Measurements from ENCODE around the gene KCTD5. TPM values are rescaled to one million over a fixed set of nuclear protein-coding genes. Genes with fewer than 3 reads are reported as not detected.

Gene KCTD5
- total and polyA plus RNA-seq, 4 donors, result 17.1 to 31.8 (median 24.7) TPM

DNA sequence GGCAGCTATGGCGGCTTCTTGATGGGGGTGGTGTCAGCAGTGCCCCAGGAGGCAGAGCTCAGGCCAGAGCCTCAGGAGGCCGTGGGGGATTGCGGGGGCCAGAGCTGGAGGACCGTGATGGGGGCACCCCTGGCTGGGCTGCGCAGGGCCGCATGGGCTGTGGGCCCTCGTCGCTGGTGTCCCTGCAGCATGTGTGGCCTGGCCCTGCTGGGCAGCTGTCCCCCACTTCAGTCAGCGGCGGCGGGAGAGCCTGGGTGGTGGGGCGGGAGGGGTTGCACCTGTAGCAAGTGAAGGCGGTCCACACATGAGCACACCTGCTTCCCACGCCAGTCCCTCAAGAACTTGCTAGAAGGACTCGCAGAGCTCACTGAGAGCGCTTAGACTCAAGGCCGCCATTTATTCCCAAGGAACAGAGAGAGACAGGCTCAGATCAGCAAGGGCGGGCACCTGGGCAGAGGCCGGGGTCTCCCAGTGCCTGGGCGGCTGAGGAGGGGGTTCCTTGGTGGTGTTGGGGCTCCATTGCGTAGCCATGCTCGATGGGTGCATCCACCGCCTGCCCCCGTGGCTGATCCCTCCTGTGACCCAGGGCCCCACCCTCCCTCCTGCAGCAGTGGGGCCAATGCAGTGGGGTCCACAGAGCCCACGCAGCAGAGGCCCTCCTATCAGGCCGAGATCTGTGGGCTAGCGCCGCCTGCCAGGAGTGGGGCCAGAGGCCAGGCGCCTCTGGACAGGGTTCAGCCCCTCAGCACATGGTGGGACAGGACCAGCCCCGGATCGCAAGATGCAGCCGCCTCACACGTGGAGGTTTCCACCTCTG, 22.1 kb downstream of the KCTD5 start:
- Histone ChIP-seq H3K36me3 (ENCODE audit: control insufficient read depth in 4 of 4, insufficient read depth in 4 of 4, low read length in 4 of 4) (peaks cover 2 to 86% (median 12%) of the 10 kb centered on the region in 4 donors), H3K27ac (ENCODE audit: low read depth in 1 of 2, low read length in 1 of 2) (no peak overlapping the region), H3K9ac (ENCODE audit: insufficient read depth in 1 of 2, low read length in 2 of 2) (no peak overlapping the region), H3K4me3 (no peak overlapping the region), H3K27me3 (ENCODE audit: control insufficient read depth in 3 of 3, insufficient read depth in 3 of 3, low read length in 2 of 3) (no peaks in the 10 kb centered on the region), H3K4me1 (ENCODE audit: control insufficient read depth in 5 of 5, insufficient read depth in 5 of 5, low read length in 5 of 5) (no peaks in the 10 kb centered on the region), H3K9me3 (ENCODE audit: control insufficient read depth in 4 of 4, insufficient read depth in 3 of 4, low read length in 3 of 4) (no peaks in the 10 kb centered on the region)
- 96 to 97% methylated on average over 33 of the region's 33 CpGs for WGBS, 2 donors
- ATAC-seq (ENCODE audit: insufficient read depth, low FRiP score) (no peak), DNase-seq (no peak)
- TF ChIP-seq, protein P1, sequence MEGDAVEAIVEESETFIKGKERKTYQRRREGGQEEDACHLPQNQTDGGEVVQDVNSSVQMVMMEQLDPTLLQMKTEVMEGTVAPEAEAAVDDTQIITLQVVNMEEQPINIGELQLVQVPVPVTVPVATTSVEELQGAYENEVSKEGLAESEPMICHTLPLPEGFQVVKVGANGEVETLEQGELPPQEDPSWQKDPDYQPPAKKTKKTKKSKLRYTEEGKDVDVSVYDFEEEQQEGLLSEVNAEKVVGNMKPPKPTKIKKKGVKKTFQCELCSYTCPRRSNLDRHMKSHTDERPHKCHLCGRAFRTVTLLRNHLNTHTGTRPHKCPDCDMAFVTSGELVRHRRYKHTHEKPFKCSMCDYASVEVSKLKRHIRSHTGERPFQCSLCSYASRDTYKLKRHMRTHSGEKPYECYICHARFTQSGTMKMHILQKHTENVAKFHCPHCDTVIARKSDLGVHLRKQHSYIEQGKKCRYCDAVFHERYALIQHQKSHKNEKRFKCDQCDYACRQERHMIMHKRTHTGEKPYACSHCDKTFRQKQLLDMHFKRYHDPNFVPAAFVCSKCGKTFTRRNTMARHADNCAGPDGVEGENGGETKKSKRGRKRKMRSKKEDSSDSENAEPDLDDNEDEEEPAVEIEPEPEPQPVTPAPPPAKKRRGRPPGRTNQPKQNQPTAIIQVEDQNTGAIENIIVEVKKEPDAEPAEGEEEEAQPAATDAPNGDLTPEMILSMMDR (IDR thresholded peaks at IDR 0.05; ENCODE audit: control extremely low read depth, extremely low read depth), result no peak

DNA sequence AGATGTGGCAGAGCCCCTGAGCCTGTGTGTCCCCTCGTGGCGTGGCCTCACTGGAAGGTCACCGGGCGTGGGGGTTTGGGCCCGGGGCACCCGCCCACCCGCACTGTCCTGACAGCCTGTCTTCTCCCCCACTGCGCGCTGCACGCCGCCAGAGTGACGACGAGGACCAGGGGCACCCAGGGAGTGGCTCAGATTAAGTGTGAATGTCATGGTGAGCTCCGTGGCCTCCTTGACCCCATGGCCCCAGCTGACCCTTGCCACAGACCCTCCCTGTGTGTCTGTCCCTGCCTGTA, 22.6 kb downstream of the KCTD5 start:
- ATAC-seq (ENCODE audit: insufficient read depth, low FRiP score) (no peak), DNase-seq (no peak)
- Histone ChIP-seq H3K27me3 (ENCODE audit: control insufficient read depth in 3 of 3, insufficient read depth in 3 of 3, low read length in 2 of 3) (no peaks in the 10 kb centered on the region), H3K4me1 (ENCODE audit: control insufficient read depth in 5 of 5, insufficient read depth in 5 of 5, low read length in 5 of 5) (no peaks in the 10 kb centered on the region), H3K27ac (ENCODE audit: low read depth in 1 of 2, low read length in 1 of 2) (no peak overlapping the region), H3K9me3 (ENCODE audit: control insufficient read depth in 4 of 4, insufficient read depth in 3 of 4, low read length in 3 of 4) (no peaks in the 10 kb centered on the region), H3K4me3 (no peak overlapping the region), H3K36me3 (ENCODE audit: control insufficient read depth in 4 of 4, insufficient read depth in 4 of 4, low read length in 4 of 4) (peaks cover 2 to 87% (median 8%) of the 10 kb centered on the region in 4 donors), H3K9ac (ENCODE audit: insufficient read depth in 1 of 2, low read length in 2 of 2) (no peak overlapping the region)
- TF ChIP-seq, protein P1 (IDR thresholded peaks at IDR 0.05; ENCODE audit: control extremely low read depth, extremely low read depth), result no peak
- 94 to 96% methylated on average over 14 of the region's 14 CpGs for WGBS, 2 donors

DNA sequence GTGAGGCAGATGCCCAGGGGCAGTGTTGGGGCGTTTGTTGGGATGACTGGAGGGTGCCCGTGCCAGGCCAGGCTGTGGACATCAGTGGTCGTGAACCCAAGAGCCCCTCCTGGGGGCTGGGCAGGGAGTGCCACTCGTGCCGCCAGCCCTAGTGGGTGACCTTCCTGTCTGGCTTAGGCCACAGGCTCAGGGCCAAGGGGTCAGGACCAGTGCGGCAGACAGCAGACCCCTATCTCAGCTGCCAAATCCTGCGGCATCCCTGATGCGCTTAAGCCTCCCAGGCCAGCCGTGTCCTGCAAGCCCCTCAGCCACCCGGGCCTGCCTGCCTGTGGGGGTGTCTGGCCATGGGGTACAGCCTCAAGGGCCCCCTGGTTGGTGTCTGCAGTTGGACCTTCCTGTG, 23.0 kb downstream of the KCTD5 start:
- no peak overlapping the region for H3K9ac ChIP-seq (ENCODE audit: insufficient read depth in 1 of 2, low read length in 2 of 2)
- ATAC-seq (ENCODE audit: insufficient read depth, low FRiP score), result no peak
- TF ChIP-seq, protein P1 (IDR thresholded peaks at IDR 0.05; ENCODE audit: control extremely low read depth, extremely low read depth), result no peak
- no peak overlapping the region for H3K27ac ChIP-seq (ENCODE audit: low read depth in 1 of 2, low read length in 1 of 2)
- no peak overlapping the region for H3K4me3 ChIP-seq
- no peaks in the 10 kb centered on the region for H3K27me3 ChIP-seq (ENCODE audit: control insufficient read depth in 3 of 3, insufficient read depth in 3 of 3, low read length in 2 of 3)
- H3K4me1 ChIP-seq (ENCODE audit: control insufficient read depth in 5 of 5, insufficient read depth in 5 of 5, low read length in 5 of 5), result no peaks in the 10 kb centered on the region
- no peaks in the 10 kb centered on the region for H3K9me3 ChIP-seq (ENCODE audit: control insufficient read depth in 4 of 4, insufficient read depth in 3 of 4, low read length in 3 of 4)
- DNase-seq, result no peak
- peaks cover 2 to 87% (median 8%) of the 10 kb centered on the region in 4 donors for H3K36me3 ChIP-seq (ENCODE audit: control insufficient read depth in 4 of 4, insufficient read depth in 4 of 4, low read length in 4 of 4)
- WGBS, 2 donors, result 91 to 95% methylated on average over 10 of the region's 10 CpGs

All from lung (tissue), 12 donors.